SU-DHL-6 (cell line): ENCODE measurements around the gene DDX27.

Source experiments
- H2AFZ ChIP-seq: fragments of 200-600 bp; sonication (generic); 2 replicates; pipeline ENCODE4 v1.6.1; 2014; ENCODE audit warnings: low read depth, mild to moderate bottlenecking, moderate library complexity, mixed read lengths, antibody characterized with exemption, low read length; ENCODE audit not compliant: severe bottlenecking
- H3F3A ChIP-seq: fragments of 200-600 bp; shearing (Covaris generic); 2 replicates; pipeline ENCODE4 v1.6.0; 2016; ENCODE audit warnings: antibody characterized with exemption, mild to moderate bottlenecking; ENCODE audit not compliant: insufficient read depth
- H3K27ac ChIP-seq: fragments of 200-600 bp; sonication (generic); 2 replicates; pipeline ENCODE4 v1.5.1; 2016; ENCODE audit warnings: low read depth, mild to moderate bottlenecking, low read length, moderate library complexity, mixed read lengths
- H3K27me3 ChIP-seq: fragments of 200-600 bp; sonication (generic), shearing (Covaris generic); 2 replicates; pipeline ENCODE4 v1.6.0; 2014; ENCODE audit warnings: mild to moderate bottlenecking, low read length
- H3K36me3 ChIP-seq: fragments of 200-600 bp; sonication (generic); 2 replicates; pipeline ENCODE4 v1.6.1; 2014; ENCODE audit warnings: mild to moderate bottlenecking, low read length, mixed read lengths
- H3K4me2 ChIP-seq: fragments of 300-600, 200-600 bp; shearing (Covaris generic), sonication (generic); 2 replicates; pipeline ENCODE4 v1.6.0; 2014; ENCODE audit warnings: low read length, low read depth, mild to moderate bottlenecking; ENCODE audit not compliant: poor library complexity, severe bottlenecking
- H3K4me3 ChIP-seq: fragments of 200-600 bp; sonication (generic); 2 replicates; pipeline ENCODE4 v1.5.1; 2014; ENCODE audit warnings: antibody characterized with exemption, low read length, mild to moderate bottlenecking, mixed read lengths; ENCODE audit not compliant: insufficient read depth, poor library complexity, severe bottlenecking
- H3K79me2 ChIP-seq: fragments of 200-600 bp; sonication (generic); 2 replicates; pipeline ENCODE4 v1.6.1; 2014; ENCODE audit warnings: mild to moderate bottlenecking, low read length, moderate library complexity; ENCODE audit not compliant: insufficient read depth
- H3K9ac ChIP-seq: fragments of 200-600 bp; sonication (generic); 2 replicates; pipeline ENCODE4 v1.7.0; 2014; ENCODE audit warnings: mild to moderate bottlenecking, low read length
- H3K9me2 ChIP-seq: fragments of 200-600 bp; sonication (generic); replicated peaks from 2 replicates; pipeline ENCODE4 v1.6.1; 2014; ENCODE audit warnings: low read length; ENCODE audit not compliant: insufficient read depth
- H3K9me3 ChIP-seq: fragments of 200-600 bp; sonication (generic); 2 replicates; pipeline ENCODE4 v1.6.1; 2014; ENCODE audit warnings: low read length, mixed read lengths; ENCODE audit not compliant: insufficient read depth
- H4K20me1 ChIP-seq: fragments of 200-600 bp; sonication (generic); 2 replicates; pipeline ENCODE4 v1.6.1; 2014; ENCODE audit warnings: low read depth, mild to moderate bottlenecking, antibody characterized with exemption, low read length, moderate library complexity, mixed read lengths
- CTCF ChIP-seq: fragments of 200-600 bp; sonication (generic); IDR thresholded peaks from one replicate; pipeline ENCODE4 v1.5.1; 2017; ENCODE audit warnings: antibody characterized with exemption, mild to moderate bottlenecking, low read length, moderate library complexity; ENCODE audit not compliant: insufficient read depth, poor library complexity, severe bottlenecking
- EZH2phosphoT487 ChIP-seq: fragments of 200-600 bp; sonication (generic), shearing (Covaris generic); conservative IDR thresholded peaks from 2 replicates; pipeline ENCODE4 v1.6.1; 2018; ENCODE audit warnings: mild to moderate bottlenecking, antibody characterized with exemption, low read length, moderate library complexity, mixed read lengths

DDX27 gene

GRCh38 chr20:49270736-49271135 lies 51.5 kb downstream of the DDX27 start:
- no peak overlapping the region for H3K4me3 ChIP-seq
- H2AFZ ChIP-seq = no peak overlapping the region
- no peaks in the 10 kb centered on the region for H3K9me2 ChIP-seq
- H3K27ac ChIP-seq = no peak overlapping the region
- peaks cover 22% of the 10 kb centered on the region for H3K36me3 ChIP-seq
- no peak overlapping the region for H3K4me2 ChIP-seq
- H3F3A ChIP-seq = peaks cover 8% of the 10 kb centered on the region; the same call in 1 of the 2 replicates
- peaks cover 3% of the 10 kb centered on the region; the same call in 1 of the 2 replicates for H4K20me1 ChIP-seq
- H3K9me3 ChIP-seq = no peaks in the 10 kb centered on the region
- peaks cover 56% of the 10 kb centered on the region for H3K79me2 ChIP-seq
- H3K9ac ChIP-seq = no peak overlapping the region
- H3K27me3 ChIP-seq = no peaks in the 10 kb centered on the region
- TF ChIP-seq EZH2phosphoT487 (no peak), CTCF (no peak)

- Histone ChIP-seq H3K27me3 (no peaks in the 10 kb centered on the region), H2AFZ (no peak overlapping the region), H3K79me2 (peaks cover 60% of the 10 kb centered on the region), H3K36me3 (peaks cover 18% of the 10 kb centered on the region), H3K9me2 (no peaks in the 10 kb centered on the region), H3F3A (peaks cover 20% of the 10 kb centered on the region; the same call in 1 of the 2 replicates), H3K4me2 (no peak overlapping the region), H4K20me1 (no peaks in the 10 kb centered on the region; the same call in 1 of the 2 replicates), H3K4me3 (no peak overlapping the region), H3K9me3 (no peaks in the 10 kb centered on the region), H3K27ac (no peak overlapping the region), H3K9ac (no peak overlapping the region)
- TF ChIP-seq EZH2phosphoT487 = no peak
- TF ChIP-seq CTCF = no peak
Measured at GRCh38 chr20:49272654-49273053, 53.4 kb downstream of the DDX27 start.

- H3K4me2 ChIP-seq = no peak overlapping the region
- no peak overlapping the region for H3K9ac ChIP-seq
- peaks cover 17% of the 10 kb centered on the region for H3F3A ChIP-seq
- H3K4me3 ChIP-seq = no peak overlapping the region
- peaks cover 15% of the 10 kb centered on the region for H3K36me3 ChIP-seq
- H3K9me3 ChIP-seq = no peaks in the 10 kb centered on the region
- H2AFZ ChIP-seq = no peak overlapping the region
- no peak overlapping the region for H3K27ac ChIP-seq
- H3K27me3 ChIP-seq = no peaks in the 10 kb centered on the region
- H4K20me1 ChIP-seq = no peaks in the 10 kb centered on the region
- TF ChIP-seq CTCF = no peak
- no peak for TF ChIP-seq EZH2phosphoT487
- H3K9me2 ChIP-seq = no peaks in the 10 kb centered on the region
- H3K79me2 ChIP-seq = peaks cover 53% of the 10 kb centered on the region
Measured at GRCh38 chr20:49273696-49274277, 54.6 kb downstream of the DDX27 start.
